ENCODE measurements around the gene TK2.
"Not testable (repeated sequence)": the region's sequence is repeated elsewhere in the genome, so short reads cannot be mapped to it uniquely, and the experiment has no call there.

Gene TK2

GRCh38 chr16:66480265-66481080 lies 69.4 kb downstream of the TK2 start:
- no peak for DNase-seq

- DNase-seq = no peak
These were observed 70.2 kb downstream of the TK2 start for GRCh38 chr16:66479661-66480264.

DNA sequence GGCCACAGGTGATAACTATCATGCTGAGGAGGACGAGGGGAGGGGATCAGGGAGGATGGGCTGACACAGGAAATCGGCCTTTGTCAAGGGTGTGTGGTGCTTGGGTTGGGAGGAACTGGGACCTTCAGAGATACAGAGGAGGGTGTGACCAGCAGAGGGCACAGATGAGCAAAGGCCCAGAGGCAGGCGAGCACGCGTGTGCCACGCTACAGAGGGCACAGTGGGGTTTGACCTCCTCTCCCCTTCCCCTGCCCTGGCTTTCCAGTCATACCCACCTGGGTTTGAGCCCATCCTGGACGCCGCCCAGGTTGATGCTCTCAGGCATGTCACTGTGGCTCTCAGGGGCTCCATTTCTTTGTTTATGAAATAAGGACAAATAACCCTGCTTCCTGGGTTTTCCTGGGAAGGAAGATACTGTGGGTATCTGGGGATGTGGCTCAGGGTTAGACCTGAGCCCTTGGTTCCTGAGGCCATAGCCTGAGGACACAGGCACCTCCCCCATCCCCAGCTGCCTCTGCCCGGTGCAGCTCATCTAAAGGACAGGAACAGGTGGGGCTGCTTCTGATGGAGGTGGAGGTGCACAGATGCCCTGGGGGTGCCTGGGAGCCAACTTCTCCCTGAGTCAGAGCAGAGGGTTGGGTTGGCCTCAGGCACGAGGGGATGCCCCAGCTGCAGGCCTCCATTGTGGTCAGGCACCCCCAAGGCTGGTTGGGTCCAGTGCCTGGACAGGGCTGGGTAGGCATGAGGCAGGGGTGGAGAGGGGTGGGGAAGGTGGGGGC lies 71.0 kb downstream of the TK2 start:
- DNase-seq = peak; percentile 62 to 67

DNA sequence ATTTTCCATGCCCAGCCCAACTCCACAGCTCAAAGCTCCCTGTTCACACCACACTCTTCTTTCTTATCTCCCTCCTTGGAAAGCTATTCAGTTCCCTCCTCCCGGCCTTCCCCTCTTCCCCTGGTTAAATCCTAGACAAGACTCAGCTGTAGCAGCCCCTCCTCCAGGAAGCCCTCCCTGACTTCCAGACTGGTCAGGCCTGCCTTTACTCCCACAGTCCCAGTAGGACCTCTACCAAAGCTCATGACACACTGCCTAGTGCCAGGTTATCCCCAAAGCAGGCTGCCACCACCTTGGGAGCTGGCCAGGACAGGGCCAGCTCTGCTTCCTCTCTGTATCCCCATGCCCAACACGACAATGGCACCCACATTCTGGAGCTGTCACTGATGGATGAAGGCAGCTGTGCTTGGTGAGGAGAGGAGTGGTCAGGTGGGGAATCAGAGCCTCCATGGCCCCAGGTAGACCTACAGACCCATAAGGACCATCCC lies 72.8 kb downstream of the TK2 start:
- DNase-seq = no peak

DNA sequence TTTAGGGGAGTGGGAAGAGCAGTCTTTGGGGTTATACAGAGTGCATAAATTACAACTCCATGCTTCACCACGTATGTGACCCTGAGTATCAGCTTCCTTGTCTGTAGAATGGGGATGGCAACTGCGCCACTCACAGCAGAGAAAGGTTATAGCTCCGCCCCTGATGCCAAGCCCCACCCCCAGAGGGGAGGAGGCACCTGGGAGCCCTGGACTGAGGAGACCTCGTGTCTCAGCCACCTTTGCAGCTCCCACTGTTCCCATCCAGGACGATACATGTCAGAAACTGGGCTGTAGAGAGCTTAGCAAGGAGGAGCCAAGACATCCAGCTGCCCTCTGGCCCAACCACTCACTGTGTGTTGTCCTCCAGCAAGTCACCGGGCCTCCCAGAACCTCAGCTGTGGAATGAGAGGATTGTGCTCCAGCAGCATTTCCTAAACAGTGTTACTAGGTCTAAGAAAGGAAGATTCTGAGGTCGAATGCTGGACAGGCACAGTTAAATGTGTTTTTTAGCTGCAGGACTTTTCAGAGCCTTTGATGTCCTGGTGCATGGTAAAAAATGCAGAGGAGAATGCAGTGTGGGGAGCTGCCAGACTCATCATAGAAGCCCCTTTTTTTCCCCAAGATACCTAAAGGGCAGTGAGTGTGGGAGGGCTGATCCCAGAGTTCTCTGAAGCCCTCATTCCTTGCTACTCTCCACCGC lies 73.4 kb downstream of the TK2 start:
- DNase-seq = peak; percentile 28 to 31

- peak in 1 of 2 experiments; percentile 12 for DNase-seq
These were observed 74.7 kb downstream of the TK2 start for GRCh38 chr16:66475232-66475631.

DNA sequence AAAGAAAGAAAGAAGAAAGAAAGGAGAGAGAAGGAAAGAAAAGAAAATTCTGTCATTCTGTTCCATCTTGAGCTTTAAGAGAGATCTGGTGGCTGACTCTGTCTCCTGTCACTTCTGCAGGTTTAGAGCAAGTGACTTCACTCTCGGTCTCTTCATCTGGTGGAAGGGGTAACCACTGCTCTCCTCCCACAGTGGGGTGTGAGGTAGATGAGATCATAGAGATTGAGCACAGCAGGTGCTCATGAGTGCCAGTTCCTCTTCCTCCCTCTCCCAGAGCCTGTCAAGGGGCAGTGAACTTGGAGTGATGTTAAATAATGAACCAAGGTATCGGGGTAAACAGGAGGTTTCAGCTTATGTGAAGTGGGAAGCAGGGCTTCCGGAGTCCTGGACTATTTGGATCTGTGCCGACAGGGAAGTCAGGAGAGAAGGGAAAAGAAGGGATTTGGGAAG lies 75.1 kb downstream of the TK2 start:
- peak; percentile 80 to 86 for DNase-seq

- peak; percentile 61 to 81 for DNase-seq
These were observed 76.0 kb downstream of the TK2 start for GRCh38 chr16:66473654-66474519.

DNA sequence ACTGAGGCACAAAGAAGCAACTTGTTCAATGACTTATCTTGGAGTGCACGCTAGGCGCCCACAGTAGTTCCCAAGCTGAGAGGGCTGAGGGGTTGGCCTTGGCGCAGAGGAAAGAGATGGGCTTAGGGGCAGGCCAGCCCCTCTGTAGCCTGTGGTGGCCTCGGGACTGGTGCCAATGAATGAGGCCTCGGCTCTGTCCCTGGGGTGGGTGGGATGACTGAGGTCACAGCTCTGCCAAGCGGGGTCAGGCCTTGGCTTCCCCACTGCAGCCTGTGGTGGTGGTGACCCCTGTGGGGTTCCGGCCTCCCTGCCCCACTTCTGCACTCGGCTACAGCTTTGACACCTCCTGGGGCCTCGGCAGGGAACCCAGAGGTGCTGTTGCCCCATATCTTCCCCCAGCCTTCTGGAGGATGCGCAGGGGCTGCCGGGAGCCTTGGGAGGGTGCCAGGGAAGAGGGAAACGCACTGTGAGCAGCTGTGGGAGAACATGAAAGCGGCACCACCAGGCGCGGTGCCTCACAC lies 76.8 kb downstream of the TK2 start:
- DNase-seq = peak; percentile 33 to 58

- no peak for DNase-seq
These were observed 78.1 kb downstream of the TK2 start for GRCh38 chr16:66471716-66472393.

- no peak for DNase-seq
These were observed 78.7 kb downstream of the TK2 start for GRCh38 chr16:66471264-66471663.

DNA sequence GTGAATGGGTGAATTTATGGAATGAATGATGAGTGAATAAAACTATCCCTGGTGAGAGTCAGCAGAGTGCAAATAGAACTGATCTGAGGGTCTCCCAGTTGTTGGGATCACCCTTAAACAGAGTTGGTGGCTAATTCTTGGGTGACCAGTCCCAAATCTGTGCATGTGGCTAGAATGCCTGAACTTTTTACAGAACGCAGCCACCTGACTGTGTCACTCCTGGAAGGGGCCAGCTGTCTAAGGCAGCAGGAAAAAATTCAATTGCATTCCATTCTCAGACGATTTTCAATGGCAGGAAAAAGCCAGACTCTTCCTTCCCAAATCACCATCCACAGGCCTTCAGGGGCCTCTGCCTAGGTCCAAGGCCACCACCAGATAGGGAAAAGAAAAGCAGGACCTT lies 79.4 kb downstream of the TK2 start:
- no peak for DNase-seq

DNA sequence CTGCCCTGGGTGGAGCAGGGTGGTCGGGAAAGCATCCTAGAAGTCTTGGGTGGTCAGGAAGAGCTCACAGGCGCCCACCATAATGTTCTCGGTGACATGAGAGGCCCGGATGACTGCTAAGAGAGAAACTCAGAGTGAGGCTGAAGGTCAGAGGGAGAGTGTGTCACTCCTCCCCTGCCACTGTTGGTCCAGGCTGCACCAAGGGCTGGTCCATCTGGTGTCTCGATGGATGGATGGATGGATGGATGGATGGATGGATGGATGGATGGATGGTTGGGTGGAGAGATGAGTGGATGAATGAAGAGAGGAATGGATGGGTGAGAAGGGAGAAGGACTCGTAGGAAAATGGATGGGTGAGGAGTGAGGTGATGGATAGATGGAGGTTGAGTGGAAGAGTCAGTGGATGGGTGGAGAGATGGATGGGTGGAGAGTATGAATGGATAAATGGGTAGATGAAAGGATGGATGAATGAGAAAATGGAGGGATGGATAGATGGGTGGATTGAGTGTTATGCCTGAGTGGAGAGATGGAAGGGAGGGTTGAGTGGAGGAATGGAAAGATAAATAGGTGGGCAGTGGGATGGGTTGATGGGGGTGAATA lies 79.9 kb downstream of the TK2 start:
- no peak for DNase-seq

DNA sequence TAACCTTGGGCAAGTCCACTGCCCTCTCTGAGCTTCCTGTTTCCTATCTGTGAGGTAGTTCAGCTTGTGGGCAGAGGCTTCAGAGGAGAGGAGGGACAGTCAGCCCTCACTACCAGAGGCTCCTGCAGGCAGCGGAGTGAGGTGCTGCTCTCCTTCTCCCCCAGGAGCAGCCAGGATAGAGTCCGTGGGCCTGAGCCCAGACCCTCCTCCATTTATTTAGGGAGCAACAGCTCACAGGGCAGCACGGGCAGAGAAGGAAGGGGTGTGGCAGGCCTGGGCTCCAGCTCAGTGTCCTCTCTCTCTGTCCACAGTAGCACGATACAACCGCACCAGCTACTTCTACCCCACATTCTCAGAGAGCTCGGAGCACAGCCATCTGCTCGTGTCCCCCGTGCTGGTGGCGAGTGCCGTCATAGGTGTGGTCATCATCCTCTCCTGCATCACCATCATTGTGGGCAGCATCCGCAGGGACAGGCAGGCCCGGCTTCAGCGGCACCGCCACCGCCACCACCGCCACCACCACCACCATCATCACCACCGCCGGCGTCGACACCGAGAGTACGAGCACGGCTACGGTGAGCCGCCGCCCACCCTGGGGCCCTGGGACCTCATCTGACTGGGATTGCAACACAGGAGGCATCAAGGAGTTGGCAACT lies 80.5 kb downstream of the TK2 start:
- no peak for DNase-seq

- DNase-seq = no peak
These were observed 81.5 kb downstream of the TK2 start for GRCh38 chr16:66468321-66468965.

DNA sequence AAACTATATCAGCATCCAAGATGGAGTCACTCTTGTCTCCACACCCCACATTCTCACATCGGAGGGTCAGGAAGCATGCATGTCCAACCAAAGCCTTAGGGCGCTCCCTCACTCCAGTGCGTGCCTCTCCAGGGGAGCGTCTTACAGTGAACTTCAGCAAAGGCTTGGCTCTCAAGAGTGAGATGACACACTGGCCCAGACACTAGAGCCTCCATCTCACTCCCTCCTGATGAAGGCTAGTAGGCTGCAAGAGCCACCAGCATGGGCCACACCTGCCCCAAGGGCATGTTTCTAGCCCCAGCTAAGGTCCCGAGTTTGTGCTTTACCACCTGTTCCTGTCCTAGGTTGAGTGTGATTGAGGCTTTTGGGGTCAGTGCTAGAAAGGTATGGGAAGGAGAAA lies 82.3 kb downstream of the TK2 start:
- DNase-seq = no peak

DNA sequence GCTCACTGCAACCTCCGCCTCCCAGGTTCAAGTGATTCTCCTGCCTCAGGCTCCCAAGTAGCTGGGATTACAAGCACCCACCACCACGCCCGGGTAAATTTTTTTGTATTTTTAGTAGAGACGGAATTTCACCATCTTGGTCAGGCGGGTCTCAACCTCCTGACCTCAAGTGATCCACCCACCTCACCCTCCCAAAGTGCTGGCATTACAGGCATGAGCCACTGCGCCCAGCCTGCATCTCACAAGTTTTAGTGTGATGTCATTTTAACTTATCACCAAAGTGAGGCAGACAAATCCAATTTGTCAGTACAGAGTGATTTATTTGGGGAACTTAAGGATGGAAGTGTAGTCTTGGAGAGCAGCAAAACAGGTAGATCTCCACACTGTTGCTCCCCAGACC lies 83.3 kb downstream of the TK2 start:
- not testable (repeated sequence) for DNase-seq

- DNase-seq = not testable (repeated sequence)
These were observed 84.0 kb downstream of the TK2 start for GRCh38 chr16:66465946-66466345.

- no peak for DNase-seq
These were observed 87.0 kb downstream of the TK2 start for GRCh38 chr16:66462912-66463311.
